MCF 10A (cell line): ENCODE results near the gene CMTM2. TPM values are rescaled to one million over a fixed set of nuclear protein-coding genes. Genes with fewer than 3 reads are reported as not detected.
"Not testable (repeated sequence)": the region's sequence is repeated elsewhere in the genome, so short reads cannot be mapped to it uniquely, and the experiment has no call there.

Source experiments
- BruUV-seq: library from RNA; stranded (reverse); fragments of 400-500 nt; replicated peaks from 2 replicates; lab custom pipeline; 2021; lab: Mats Ljungman, UMichigan
- CTCF ChIA-PET: fragments of 300-600 bp; sonication (Branson Sonifier 250); formaldehyde crosslinking; extraction: SDS; loops from one replicate; lab custom pipeline; 2021; ENCODE audit warnings: antibody characterized with exemption, inconsistent platforms; lab: Yijun Ruan, JAX
- POLR2A ChIA-PET: fragments of 300-600, 350-650 bp; sonication (Branson Sonifier 250); formaldehyde crosslinking; extraction: SDS; loops from one replicate; lab custom pipeline; 2020; ENCODE audit warnings: antibody characterized with exemption, inconsistent platforms; lab: Yijun Ruan, JAX
- DNase-seq: peaks from one replicate; pipeline ENCODE4 v3.0.0-alpha.2; 2018; ENCODE audit not compliant: unreplicated experiment
- H3K27ac Mint-ChIP-seq: one replicate; pipeline ENCODE4 v1.8.0; 2022; ENCODE audit warnings: mild to moderate bottlenecking, low read depth, mixed read lengths; ENCODE audit not compliant: unreplicated experiment
- H3K27me3 Mint-ChIP-seq: one replicate; pipeline ENCODE4 v1.8.0; 2022; ENCODE audit warnings: mixed read lengths; ENCODE audit not compliant: insufficient read depth, unreplicated experiment
- H3K36me3 Mint-ChIP-seq: one replicate; pipeline ENCODE4 v1.8.0; 2022; ENCODE audit warnings: mild to moderate bottlenecking, moderate library complexity, mixed read lengths; ENCODE audit not compliant: insufficient read depth, unreplicated experiment
- H3K4me1 Mint-ChIP-seq: one replicate; pipeline ENCODE4 v1.8.0; 2022; ENCODE audit warnings: mixed read lengths; ENCODE audit not compliant: insufficient read depth, unreplicated experiment
- H3K4me3 Mint-ChIP-seq: one replicate; pipeline ENCODE4 v1.8.0; 2022; ENCODE audit warnings: mild to moderate bottlenecking, moderate library complexity, mixed read lengths; ENCODE audit not compliant: unreplicated experiment
- H3K9me3 Mint-ChIP-seq: one replicate; pipeline ENCODE4 v1.8.0; 2022; ENCODE audit warnings: mixed read lengths; ENCODE audit not compliant: unreplicated experiment
- CTCF ChIP-seq: fragments of 200-600 bp; IDR thresholded peaks from one replicate; pipeline ENCODE4 v1.8.0; 2022; ENCODE audit warnings: antibody characterized with exemption, mild to moderate bottlenecking; ENCODE audit not compliant: unreplicated experiment
- intact Hi-C: fragments of 100-400 bp; cut with micrococcal nuclease; formaldehyde crosslinking; loops from 2 replicates; pipeline ENCODE4 v1.14.1; 2022
- total RNA-seq: library from RNA; stranded (reverse); gene quantifications from 2 replicates; pipeline ENCODE4 v1.2.3, GENCODE V29; 2022

The CMTM2 gene
- total RNA-seq, 1 experiment from 2014 or later = not detected

DNA sequence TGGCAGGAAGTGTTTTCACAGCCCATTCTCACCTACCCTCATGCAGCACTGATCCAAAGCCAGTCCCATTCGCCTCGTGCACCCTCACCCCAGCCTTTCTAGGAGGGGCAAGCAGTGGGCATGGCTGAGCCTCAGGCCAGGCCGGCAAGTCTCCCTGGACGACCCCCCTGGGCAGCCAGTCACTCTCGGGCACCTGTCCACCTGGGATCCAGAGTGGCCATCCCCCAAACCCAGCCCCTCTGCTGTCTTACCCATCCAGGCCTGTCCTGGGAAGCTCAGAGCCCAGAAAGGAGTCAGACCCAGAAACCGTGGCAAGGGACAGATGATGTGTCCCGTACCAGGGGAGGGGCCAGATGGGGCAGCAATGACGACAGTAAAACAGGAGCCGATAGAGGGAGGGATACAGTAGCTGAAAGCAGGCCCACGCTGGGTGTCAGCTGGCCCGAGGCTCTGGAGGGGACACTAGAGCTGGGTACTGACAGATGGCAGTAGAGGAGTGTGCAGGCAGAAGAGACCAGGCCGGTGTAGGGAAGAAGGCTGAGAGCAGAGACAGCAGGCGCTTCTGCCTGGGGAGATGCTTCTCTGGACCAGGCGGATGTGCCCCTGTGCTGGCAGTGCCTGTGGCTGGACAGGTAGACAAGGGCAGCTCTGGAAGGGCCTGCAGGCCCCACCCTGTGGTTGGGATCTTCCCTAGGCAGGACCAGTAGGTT lies 31.0 kb downstream of the CMTM2 start:
- peaks cover 8% of the 10 kb centered on the region for H3K4me1 Mint-ChIP-seq
- CTCF ChIA-PET = interaction anchor here (0.6 to 5.5 kb wide), 11 partner anchors 8 to 210 kb away, joined by 3 to 56 read pairs (median 6); partner anchors contain the start of gene CMTM2

GRCh38 chr16:66611911-66612310 lies 32.6 kb downstream of the CMTM2 start:
- BruUV-seq, H3K4me3 Mint-ChIP-seq, intact Hi-C loops: not testable (repeated sequence)

More for the DNA sequence above, 31.0 kb downstream of the CMTM2 start:
- DNase-seq = no peak
- peaks cover 29% of the 10 kb centered on the region for H3K36me3 Mint-ChIP-seq
- BruUV-seq = no TSS peak
- no peaks in the 10 kb centered on the region for H3K27me3 Mint-ChIP-seq
- H3K9me3 Mint-ChIP-seq = no peaks in the 10 kb centered on the region
- H3K4me3 Mint-ChIP-seq = no peak overlapping the region
- intact Hi-C loops = no loop called here
- no peak overlapping the region for H3K27ac Mint-ChIP-seq
- POLR2A ChIA-PET = no interaction called here
- TF ChIP-seq CTCF = no peak

GRCh38 chr16:66612422-66612821 lies 33.2 kb downstream of the CMTM2 start:
- no TSS peak for BruUV-seq
- TF ChIP-seq CTCF = no peak
- no peaks in the 10 kb centered on the region for H3K9me3 Mint-ChIP-seq
- CTCF ChIA-PET = interaction anchor here (0.7 to 2.2 kb wide), 5 partner anchors 39 to 255 kb away, joined by 3 to 7 read pairs (median 5); no protein-coding TSS in a partner anchor
- peaks cover 29% of the 10 kb centered on the region for H3K36me3 Mint-ChIP-seq
- peaks cover 8% of the 10 kb centered on the region for H3K4me1 Mint-ChIP-seq
- no peak overlapping the region for H3K27ac Mint-ChIP-seq
- POLR2A ChIA-PET = interaction anchor here (0.6 to 1.3 kb wide), 2 partner anchors 41 to 71 kb away, joined by 3 to 4 read pairs; no protein-coding TSS in a partner anchor
- no peaks in the 10 kb centered on the region for H3K27me3 Mint-ChIP-seq
- no peak for DNase-seq
- no peak overlapping the region for H3K4me3 Mint-ChIP-seq
- intact Hi-C loops = no loop called here

More at GRCh38 chr16:66611911-66612310, 32.6 kb downstream of the CMTM2 start:
- ChIA-PET CTCF (interaction anchor here (0.7 to 5.5 kb wide), 11 partner anchors 28 to 257 kb away, joined by 3 to 56 read pairs (median 4); no protein-coding TSS in a partner anchor), POLR2A (interaction anchor here (0.6 kb wide), 1 partner anchor 72 kb away, joined by 3 read pairs; no protein-coding TSS in a partner anchor)
- H3K36me3 Mint-ChIP-seq = peaks cover 29% of the 10 kb centered on the region
- not testable (repeated sequence) for DNase-seq, H3K9me3 Mint-ChIP-seq, H3K27me3 Mint-ChIP-seq, H3K27ac Mint-ChIP-seq, H3K4me1 Mint-ChIP-seq

GRCh38 chr16:66614161-66614802 lies 35.0 kb downstream of the CMTM2 start:
- CTCF ChIA-PET = interaction anchor here (1.0 to 2.1 kb wide), 4 partner anchors 35 to 138 kb away, joined by 3 to 7 read pairs (median 4); partner anchors contain the start of gene DYNC1LI2
- Mint-ChIP-seq H3K4me1 (peaks cover 27% of the 10 kb centered on the region), H3K36me3 (peaks cover 28% of the 10 kb centered on the region), H3K4me3 (no peak overlapping the region), H3K9me3 (no peaks in the 10 kb centered on the region), H3K27ac (no peak overlapping the region), H3K27me3 (no peaks in the 10 kb centered on the region)
- POLR2A ChIA-PET = no interaction called here
- intact Hi-C loops = no loop called here
- no peak for DNase-seq
- no TSS peak for BruUV-seq
- no peak for TF ChIP-seq CTCF
